ENCODE results near the gene RBM20.

GRCh38 chr10:110733218-110733952 lies 89.2 kb downstream of the RBM20 start:
- TF ChIP-seq ZNF114 (CRISPR knock-in tag; IDR thresholded peaks at IDR 0.05): no peak
- TF ChIP-seq CTCF (conservative IDR thresholded peaks at IDR 0.05; ENCODE audit: low read depth in 2 of 2): no peak
- TF ChIP-seq JUNB (IDR thresholded peaks at IDR 0.05; ENCODE audit: unreplicated experiment): no peak

All from GM23338 (cell line).